K562 (cell line): ENCODE data around the gene EFNA5. TPM values are rescaled to one million over a fixed set of nuclear protein-coding genes. Genes with fewer than 3 reads are reported as not detected.

Source experiments
- ATAC-seq: fragments of 200-7000 bp; cut with Tn5 transposase; 3 replicates; pipeline ENCODE4 v1.9.1; 2020; ENCODE audit warnings: moderate library complexity
- BruUV-seq: library from RNA; stranded (reverse); fragments of 400-500 nt; replicated peaks from 2 replicates; lab custom pipeline; 2021; lab: Mats Ljungman, UMichigan
- CTCF ChIA-PET: fragments of 300-600 bp; formaldehyde crosslinking; extraction: SDS; loops from one replicate; lab custom pipeline; 2021; ENCODE audit warnings: low intra/inter-chr PET ratio; lab: Yijun Ruan, JAX
- POLR2A ChIA-PET: fragments of 300-600, 350-650 bp; sonication (Branson Sonifier 250); formaldehyde crosslinking; extraction: SDS; loops from one replicate; lab custom pipeline; 2021; ENCODE audit warnings: antibody characterized with exemption, inconsistent platforms; lab: Yijun Ruan, JAX
- DNase-seq, 4 experiments: peaks; one replicate each; pipeline versions ENCODE4 v3.0.0 to v3.0.0-alpha.2; 2011 to 2018; ENCODE audit warnings: low spot score in 3 of 4, mixed read lengths in 3 of 4; ENCODE audit errors: extremely low read depth in 1 of 4
- FAIRE-seq: peaks from 2 replicates; lab custom pipeline; 2011; peaks lifted over from hg19 to GRCh38; lab: Jason Lieb, UNC
- H2AFZ ChIP-seq: 2 replicates; pipeline ENCODE4 v1.6.0; 2011; ENCODE audit warnings: low read depth, low read length, control low read depth, inconsistent platforms
- H3K27ac ChIP-seq: fragments of 200-600 bp; 3 replicates; pipeline ENCODE4 v1.8.0; 2011; ENCODE audit warnings: low read depth, mild to moderate bottlenecking, control low read depth, inconsistent platforms, low read length, moderate library complexity, mixed read lengths; ENCODE audit errors: extremely low read depth
- H3K27me3 ChIP-seq, 2 experiments: fragments of 300-600 bp in 1 of 2; 2 replicates in 1 of 2; 3 replicates in 1 of 2; pipeline versions ENCODE4 v1.6.0 to v1.8.0; 2011; ENCODE audit warnings: inconsistent platforms in 2 of 2, low read length in 2 of 2, mild to moderate bottlenecking in 1 of 2, mixed read lengths in 1 of 2, moderate library complexity in 1 of 2; ENCODE audit not compliant: control insufficient read depth in 2 of 2, insufficient read depth in 2 of 2
- H3K36me3 ChIP-seq: fragments of 300-600 bp; 3 replicates; pipeline ENCODE4 v1.8.0; 2011; ENCODE audit warnings: mild to moderate bottlenecking, low read length, inconsistent platforms; ENCODE audit not compliant: control insufficient read depth, insufficient read depth
- H3K4me1 ChIP-seq, 2 experiments: fragments of 200-600 bp in 1 of 2; replicated peaks in 1 of 2; 2 replicates in 1 of 2; 3 replicates in 1 of 2; pipeline versions ENCODE4 v1.5.1 to v1.8.0; 2011; ENCODE audit warnings: inconsistent platforms in 2 of 2, low read length in 2 of 2, mild to moderate bottlenecking in 1 of 2, mixed read lengths in 1 of 2, moderate library complexity in 1 of 2; ENCODE audit not compliant: control insufficient read depth in 2 of 2, insufficient read depth in 2 of 2
- H3K4me2 ChIP-seq: 2 replicates; pipeline ENCODE4 v1.6.1; 2011; ENCODE audit warnings: low read length, control low read depth, inconsistent platforms, mixed read lengths; ENCODE audit not compliant: insufficient read depth
- H3K4me3 ChIP-seq: fragments of 200-600 bp; sonication (generic), shearing (Covaris generic); 2 replicates; pipeline ENCODE4 v1.5.1; 2016; ENCODE audit warnings: control low read depth, inconsistent platforms
- H3K79me2 ChIP-seq: fragments of 200-600 bp; 3 replicates; pipeline ENCODE4 v1.8.0; 2011; ENCODE audit warnings: low read length, inconsistent platforms; ENCODE audit not compliant: control insufficient read depth, insufficient read depth
- H3K9ac ChIP-seq, 2 experiments: 2 replicates each; pipeline versions ENCODE4 v1.6.0 to v1.6.1; 2011; ENCODE audit warnings: low read depth in 2 of 2, low read length in 2 of 2, control low read depth in 1 of 2, inconsistent platforms in 1 of 2, mild to moderate bottlenecking in 1 of 2, mixed read lengths in 1 of 2; ENCODE audit not compliant: insufficient read depth in 1 of 2
- H3K9me1 ChIP-seq: one replicate; pipeline ENCODE4 v1.6.0; 2011; ENCODE audit warnings: inconsistent platforms, mild to moderate bottlenecking, low read length, moderate library complexity; ENCODE audit not compliant: control insufficient read depth, insufficient read depth
- H3K9me3 ChIP-seq: replicated peaks from 2 replicates; pipeline ENCODE4 v1.5.1; 2011; ENCODE audit warnings: low read depth, low read length, inconsistent platforms; ENCODE audit not compliant: control insufficient read depth, insufficient read depth
- H4K20me1 ChIP-seq: replicated peaks from 2 replicates; pipeline ENCODE4 v1.6.1; 2011; ENCODE audit warnings: low read length, inconsistent platforms, mixed read lengths; ENCODE audit not compliant: control insufficient read depth, insufficient read depth
- CEBPG ChIP-seq, 3 experiments: fragments of 200-800 bp in 1 of 3; sonication (Bioruptor generic) in 1 of 3; sonication (generic) in 1 of 3; formaldehyde crosslinking in 1 of 3; IDR thresholded peaks in 2 of 3; conservative IDR thresholded peaks in 1 of 3; 2 replicates each; pipeline versions ENCODE4 v1.6.1 to v1.8.0; 2016 to 2022; ENCODE audit warnings: missing compliant biosample characterization in 2 of 3, missing genetic modification characterization in 2 of 3, mild to moderate bottlenecking in 1 of 3, missing genetic modification reagents in 1 of 3
- CHD2 ChIP-seq: IDR thresholded peaks from 2 replicates; pipeline ENCODE4 v1.6.1; 2011; ENCODE audit warnings: low read depth, low read length
- CREB3 ChIP-seq: fragments of 450-650 bp; conservative IDR thresholded peaks from 2 replicates; pipeline ENCODE4 v1.6.1; 2016; ENCODE audit warnings: missing genetic modification characterization, low read depth, mild to moderate bottlenecking, missing compliant biosample characterization, moderate library complexity
- GABPA ChIP-seq: fragments of 200-800 bp; sonication (Bioruptor generic); conservative IDR thresholded peaks from 2 replicates; pipeline ENCODE4 v1.6.1; 2016; ENCODE audit warnings: low read depth, missing genetic modification characterization, missing compliant biosample characterization
- KLF1 ChIP-seq: fragments of 450-650 bp; IDR thresholded peaks from 2 replicates; pipeline ENCODE4 v1.6.1; 2016; ENCODE audit warnings: missing genetic modification characterization, missing compliant biosample characterization
- MBD1 ChIP-seq: fragments of 250-450 bp; sonication (Bioruptor Pico); IDR thresholded peaks from 2 replicates; pipeline ENCODE4 v1.8.0; 2022; ENCODE audit warnings: inconsistent platforms
- POLR2G ChIP-seq: fragments of 200-400 bp; formaldehyde crosslinking; IDR thresholded peaks from 2 replicates; pipeline ENCODE4 v1.6.1; 2017; ENCODE audit warnings: low read depth, mild to moderate bottlenecking, antibody characterized with exemption, low read length, moderate library complexity
- PRMT5 ChIP-seq: sonication (generic); formaldehyde crosslinking; IDR thresholded peaks from 2 replicates; pipeline ENCODE4 v1.5.0; 2020; ENCODE audit warnings: missing genetic modification reagents
- SUPT5H ChIP-seq: fragments of 450-650 bp; IDR thresholded peaks from 2 replicates; pipeline ENCODE4 v1.6.1; 2016
- TFAM ChIP-seq: fragments of 250-450 bp; sonication (Bioruptor Pico); conservative IDR thresholded peaks from 2 replicates; pipeline ENCODE4 v1.5.0; 2021; ENCODE audit warnings: mild to moderate bottlenecking, moderate library complexity
- ZNF143 ChIP-seq: sonication (generic); formaldehyde crosslinking; IDR thresholded peaks from 2 replicates; pipeline ENCODE4 v1.9.0; 2022; ENCODE audit warnings: mild to moderate bottlenecking, missing genetic modification reagents
- ZNF384 ChIP-seq: IDR thresholded peaks from 2 replicates; pipeline ENCODE4 v1.6.1; 2012; ENCODE audit warnings: low read depth, low read length, improper control_type of control experiment
- ZNF77 ChIP-seq: fragments of 250-450 bp; sonication (Bioruptor Pico); IDR thresholded peaks from 2 replicates; pipeline ENCODE4 v1.5.0; 2020
- ZNF79 ChIP-seq: fragments of 250-450 bp; sonication (Bioruptor Pico); IDR thresholded peaks from 2 replicates; pipeline ENCODE4 v1.4.0; 2020; ENCODE audit warnings: low read depth, mild to moderate bottlenecking, moderate library complexity
- in situ Hi-C: fragments of 300-500 bp; cut with MboI; formaldehyde crosslinking; loops from 4 replicates; pipeline ENCODE4 v1.15.0; 2018; ENCODE audit warnings: inconsistent platforms, mixed read lengths
- intact Hi-C: fragments of 100-400 bp; cut with micrococcal nuclease; formaldehyde crosslinking; loops from 2 replicates; pipeline ENCODE4 v1.14.2; 2022
- polyA plus RNA-seq, 8 experiments: library from polyadenylated mRNA; depleted of rRNA in 4 of 8; stranded (reverse) in 5 of 8; unstranded in 3 of 8; fragments of >200 nt; fragmentation: Nextera tagmentation in 2 of 8; fragmentation: Illumina TruSeq in 1 of 8; extraction: Ambion mirVana in 2 of 8; extraction: Trizol in 1 of 8; gene quantifications; 2 replicates each; pipeline versions ENCODE4 v1.2.1 to v1.2.3, GENCODE V29; 2011 to 2014; ENCODE audit warnings: inconsistent platforms in 1 of 8, missing spikeins in 1 of 8
- total RNA-seq, 7 experiments: library from RNA; depleted of rRNA in 6 of 7; stranded (reverse); fragments of >200 nt in 6 of 7; fragmentation: Illumina TruSeq in 2 of 7; extraction: Trizol in 2 of 7; gene quantifications; 2 replicates each; pipeline versions ENCODE4 v1.2.1 to v1.2.3, GENCODE V29; 2011 to 2021; ENCODE audit warnings: low replicate concordance in 1 of 7

Gene EFNA5
- total and polyA plus RNA-seq, 9 of the 15 experiments (the other 6 are each of a cell fraction or from before 2014, with no cell fraction given) = 0.20 TPM; not detected in 8

- Histone ChIP-seq H3K4me1 (no peaks in the 10 kb centered on the region), H3K4me3 (no peak overlapping the region), H3K9me3 (no peaks in the 10 kb centered on the region), H3K9me1 (no peaks in the 10 kb centered on the region), H2AFZ (no peak overlapping the region), H3K9ac (no peak overlapping the region), H3K4me2 (no peak overlapping the region), H3K27me3 (no peaks in the 10 kb centered on the region), H3K79me2 (no peaks in the 10 kb centered on the region), H3K36me3 (no peaks in the 10 kb centered on the region), H4K20me1 (no peaks in the 10 kb centered on the region), H3K27ac (no peak overlapping the region)
- in situ Hi-C loops (no loop called here), intact Hi-C loops (no loop called here)
- no peak for FAIRE-seq
- DNase-seq = no peak
- ATAC-seq = no peak
- no TSS peak for BruUV-seq
- CTCF ChIA-PET = no interaction called here
- POLR2A ChIA-PET = no interaction called here
- TF ChIP-seq ZNF143 (CRISPR knock-in tag) (no peak), ZNF79 (CRISPR knock-in tag) (no peak), GABPA (tag) (no peak), CHD2 (no peak), CEBPG (CRISPR knock-in tag; IDR thresholded peaks at IDR 0.05) (no peak), CEBPG (tag; conservative IDR thresholded peaks at IDR 0.05 in 1 of 2, IDR thresholded peaks at IDR 0.05 in 1 of 2) (no peak), ZNF384 (no peak), CREB3 (tag) (no peak), SUPT5H (no peak), TFAM (CRISPR knock-in tag) (no peak), ZNF77 (CRISPR knock-in tag) (no peak), PRMT5 (no peak), KLF1 (tag) (no peak), POLR2G (no peak), MBD1 (CRISPR knock-in tag) (no peak)
- TF ChIP-seq, all 486 proteins: peak for 0
These were observed 141.1 kb downstream of the EFNA5 start for GRCh38 chr5:107529618-107530017.
